ENCODE results near the gene POLN.

DNA sequence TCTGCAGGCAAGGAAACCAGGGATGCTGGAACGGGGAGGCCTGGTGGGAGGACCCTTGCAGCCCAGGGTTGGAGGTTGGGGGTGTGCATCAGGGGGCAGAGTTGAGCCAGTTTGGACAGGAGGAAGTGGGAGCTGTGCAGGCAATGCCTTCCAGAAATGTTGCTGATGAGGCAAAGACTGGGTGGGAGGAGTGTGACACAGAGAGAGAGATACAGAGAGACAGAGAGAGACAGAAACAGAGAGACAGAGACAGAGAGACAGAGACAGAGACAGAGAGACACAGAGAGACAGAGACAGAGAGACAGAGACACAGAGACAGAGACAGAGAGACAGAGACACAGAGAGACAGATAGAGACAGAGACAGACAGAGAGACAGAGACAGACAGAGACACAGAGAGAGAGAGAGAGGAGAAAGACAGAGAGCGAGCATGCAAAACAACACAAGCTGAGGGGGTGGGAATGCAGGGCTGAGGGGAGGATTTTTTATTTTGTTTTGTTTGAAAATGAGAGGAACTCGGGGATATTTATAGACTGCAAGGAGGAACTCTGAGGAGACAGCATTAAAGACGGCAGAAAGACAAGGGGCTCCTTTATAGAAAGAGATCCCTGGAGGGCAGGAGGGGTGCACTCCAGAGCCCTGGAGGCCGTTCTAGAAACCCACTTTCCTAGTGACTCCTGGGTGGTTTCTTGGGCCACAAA, 1.9 kb upstream of the POLN start:
- TF ChIP-seq, protein P1, sequence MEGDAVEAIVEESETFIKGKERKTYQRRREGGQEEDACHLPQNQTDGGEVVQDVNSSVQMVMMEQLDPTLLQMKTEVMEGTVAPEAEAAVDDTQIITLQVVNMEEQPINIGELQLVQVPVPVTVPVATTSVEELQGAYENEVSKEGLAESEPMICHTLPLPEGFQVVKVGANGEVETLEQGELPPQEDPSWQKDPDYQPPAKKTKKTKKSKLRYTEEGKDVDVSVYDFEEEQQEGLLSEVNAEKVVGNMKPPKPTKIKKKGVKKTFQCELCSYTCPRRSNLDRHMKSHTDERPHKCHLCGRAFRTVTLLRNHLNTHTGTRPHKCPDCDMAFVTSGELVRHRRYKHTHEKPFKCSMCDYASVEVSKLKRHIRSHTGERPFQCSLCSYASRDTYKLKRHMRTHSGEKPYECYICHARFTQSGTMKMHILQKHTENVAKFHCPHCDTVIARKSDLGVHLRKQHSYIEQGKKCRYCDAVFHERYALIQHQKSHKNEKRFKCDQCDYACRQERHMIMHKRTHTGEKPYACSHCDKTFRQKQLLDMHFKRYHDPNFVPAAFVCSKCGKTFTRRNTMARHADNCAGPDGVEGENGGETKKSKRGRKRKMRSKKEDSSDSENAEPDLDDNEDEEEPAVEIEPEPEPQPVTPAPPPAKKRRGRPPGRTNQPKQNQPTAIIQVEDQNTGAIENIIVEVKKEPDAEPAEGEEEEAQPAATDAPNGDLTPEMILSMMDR (conservative IDR thresholded peaks at IDR 0.05): no peak
- no peak for TF ChIP-seq EZH2 (IDR thresholded peaks at IDR 0.05; ENCODE audit: low read depth)

Measured in PC-9 (cell line).